ENCODE results near the gene EDARADD.
"Not testable (repeated sequence)": the region's sequence is repeated elsewhere in the genome, so short reads cannot be mapped to it uniquely, and the experiment has no call there.

EDARADD gene

GRCh38 chr1:236429715-236430274, 35.7 kb downstream of the EDARADD start:
- no peak for DNase-seq (ENCODE audit: low read depth in 1 of 2, low spot score in 1 of 2)

- no peak for DNase-seq (ENCODE audit: low read depth in 1 of 2, low spot score in 1 of 2)
These were observed 39.8 kb downstream of the EDARADD start for GRCh38 chr1:236433819-236434315.

GRCh38 chr1:236438614-236439013, 44.5 kb downstream of the EDARADD start:
- DNase-seq (ENCODE audit: low read depth in 1 of 2, low spot score in 1 of 2): no peak

GRCh38 chr1:236440373-236440772, 46.3 kb downstream of the EDARADD start:
- DNase-seq (ENCODE audit: low read depth in 1 of 2, low spot score in 1 of 2): no peak

GRCh38 chr1:236450779-236451178, 56.7 kb downstream of the EDARADD start:
- no peak for DNase-seq (ENCODE audit: low read depth in 1 of 2, low spot score in 1 of 2)

GRCh38 chr1:236451796-236452373, 57.8 kb downstream of the EDARADD start:
- DNase-seq (ENCODE audit: low read depth in 1 of 2, low spot score in 1 of 2): peak in 1 of 2 donors; percentile 3

- no peak for DNase-seq (ENCODE audit: low read depth in 1 of 2, low spot score in 1 of 2)
These were observed 61.2 kb downstream of the EDARADD start for GRCh38 chr1:236455243-236455642.

- no peak for DNase-seq (ENCODE audit: low read depth in 1 of 2, low spot score in 1 of 2)
These were observed 63.7 kb downstream of the EDARADD start for GRCh38 chr1:236457775-236458174.

GRCh38 chr1:236458996-236459395, 64.9 kb downstream of the EDARADD start:
- DNase-seq (ENCODE audit: low read depth in 1 of 2, low spot score in 1 of 2): no peak

- DNase-seq (ENCODE audit: low read depth in 1 of 2, low spot score in 1 of 2): no peak
These were observed 66.0 kb downstream of the EDARADD start for GRCh38 chr1:236460103-236460502.

- not testable (repeated sequence) for DNase-seq (ENCODE audit: low read depth in 1 of 2, low spot score in 1 of 2)
These were observed 70.1 kb downstream of the EDARADD start for GRCh38 chr1:236464197-236464596.

- no peak for DNase-seq (ENCODE audit: low read depth in 1 of 2, low spot score in 1 of 2)
These were observed 71.3 kb downstream of the EDARADD start for GRCh38 chr1:236465231-236465958.

- DNase-seq (ENCODE audit: low read depth in 1 of 2, low spot score in 1 of 2): no peak
These were observed 71.8 kb downstream of the EDARADD start for GRCh38 chr1:236465959-236466303.

- DNase-seq (ENCODE audit: low read depth in 1 of 2, low spot score in 1 of 2): no peak
These were observed 73.2 kb downstream of the EDARADD start for GRCh38 chr1:236467327-236467641.

- no peak for DNase-seq (ENCODE audit: low read depth in 1 of 2, low spot score in 1 of 2)
These were observed 74.5 kb downstream of the EDARADD start for GRCh38 chr1:236468625-236469024.

- DNase-seq (ENCODE audit: low read depth in 1 of 2, low spot score in 1 of 2): no peak
These were observed 75.4 kb downstream of the EDARADD start for GRCh38 chr1:236469466-236469865.

GRCh38 chr1:236471096-236471495, 77.0 kb downstream of the EDARADD start:
- no peak for DNase-seq (ENCODE audit: low read depth in 1 of 2, low spot score in 1 of 2)

- DNase-seq (ENCODE audit: low read depth in 1 of 2, low spot score in 1 of 2): no peak
These were observed 77.6 kb downstream of the EDARADD start for GRCh38 chr1:236471653-236472052.

GRCh38 chr1:236472850-236473788, 79.0 kb downstream of the EDARADD start:
- DNase-seq (ENCODE audit: low read depth in 1 of 2, low spot score in 1 of 2): no peak

GRCh38 chr1:236476019-236476418, 81.9 kb downstream of the EDARADD start:
- DNase-seq (ENCODE audit: low read depth in 1 of 2, low spot score in 1 of 2): no peak

- DNase-seq (ENCODE audit: low read depth in 1 of 2, low spot score in 1 of 2): no peak
These were observed 86.8 kb downstream of the EDARADD start for GRCh38 chr1:236480758-236481436.
